HepG2 (cell line): ENCODE data around the gene SLC38A3. TPM values are rescaled to one million over a fixed set of nuclear protein-coding genes. Genes with fewer than 3 reads are reported as not detected.
A peak's percentile ranks its signal among the peaks of the same experiment; 100 is the strongest.

ENCODE experiments used
- AGO1 ChIP-seq: fragments of 200-400 bp; formaldehyde crosslinking; IDR thresholded peaks from 2 replicates; pipeline ENCODE4 v1.6.1; 2017; ENCODE audit warnings: mild to moderate bottlenecking, low read depth, low read length, moderate library complexity; ENCODE audit not compliant: poor library complexity, severe bottlenecking
- ARNTL ChIP-seq: sonication (generic); formaldehyde crosslinking; IDR thresholded peaks from 2 replicates; pipeline ENCODE4 v1.4.0; 2020; ENCODE audit warnings: mild to moderate bottlenecking, missing genetic modification reagents
- ATAD3A ChIP-seq: sonication (generic); formaldehyde crosslinking; IDR thresholded peaks from 2 replicates; pipeline ENCODE4 v1.4.0; 2020; ENCODE audit warnings: missing genetic modification reagents
- ERF ChIP-seq: IDR thresholded peaks from 2 replicates; pipeline ENCODE4 v1.6.1; 2018; ENCODE audit warnings: missing biosample characterization, missing genetic modification reagents
- EZH2 ChIP-seq: conservative IDR thresholded peaks from 2 replicates; pipeline ENCODE4 v1.6.1; 2012; ENCODE audit warnings: mild to moderate bottlenecking, low read depth, low read length, moderate library complexity
- GABPB1 ChIP-seq: IDR thresholded peaks from 2 replicates; pipeline ENCODE4 v1.6.1; 2016; ENCODE audit warnings: mild to moderate bottlenecking, missing genetic modification reagents, moderate library complexity, missing compliant biosample characterization
- HCFC1 ChIP-seq: fragments of 150-350 bp; IDR thresholded peaks from 2 replicates; pipeline ENCODE4 v1.6.1; 2014; ENCODE audit warnings: low read depth, low read length
- HIC2 ChIP-seq: sonication (generic); formaldehyde crosslinking; IDR thresholded peaks from 2 replicates; pipeline ENCODE4 v1.9.0; 2022; ENCODE audit warnings: low read depth, missing genetic modification reagents
- ISL2 ChIP-seq: sonication (generic); formaldehyde crosslinking; IDR thresholded peaks from 2 replicates; pipeline ENCODE4 v1.5.0; 2020; ENCODE audit warnings: missing genetic modification reagents
- KDM5A ChIP-seq: fragments of 200-600 bp; sonication (generic); IDR thresholded peaks from 2 replicates; pipeline ENCODE4 v1.7.0; 2018; ENCODE audit warnings: antibody characterized with exemption, mild to moderate bottlenecking, low read length, borderline replicate concordance
- MNT ChIP-seq: fragments of 450-650 bp; IDR thresholded peaks from 2 replicates; pipeline ENCODE4 v1.6.1; 2016
- MTF2 ChIP-seq: sonication (generic); formaldehyde crosslinking; IDR thresholded peaks from 2 replicates; pipeline ENCODE4 v1.5.0; 2020; ENCODE audit warnings: missing genetic modification reagents, borderline replicate concordance
- MXI1 ChIP-seq: IDR thresholded peaks from 3 replicates; pipeline ENCODE4 v1.6.1; 2012; ENCODE audit warnings: low read depth, low read length, inconsistent platforms, borderline replicate concordance
- SNRNP70 ChIP-seq: fragments of 200-400 bp; formaldehyde crosslinking; IDR thresholded peaks from 2 replicates; pipeline ENCODE4 v1.6.1; 2017; ENCODE audit warnings: mild to moderate bottlenecking, low read depth, low read length, moderate library complexity
- ZFX ChIP-seq: sonication (generic); formaldehyde crosslinking; IDR thresholded peaks from 2 replicates; pipeline ENCODE4 v1.4.0; 2020; ENCODE audit warnings: mild to moderate bottlenecking, low read depth, missing genetic modification reagents, moderate library complexity
- ZNF17 ChIP-seq: sonication (generic); formaldehyde crosslinking; IDR thresholded peaks from 2 replicates; pipeline ENCODE4 v1.5.0; 2020; ENCODE audit warnings: mild to moderate bottlenecking, missing genetic modification reagents
- ZNF235 ChIP-seq: sonication (generic); formaldehyde crosslinking; IDR thresholded peaks from 2 replicates; pipeline ENCODE4 v1.8.1; 2023; ENCODE audit warnings: mild to moderate bottlenecking, missing genetic modification reagents, borderline replicate concordance
- ZNF337 ChIP-seq: sonication (generic); formaldehyde crosslinking; IDR thresholded peaks from 2 replicates; pipeline ENCODE4 v1.5.1; 2020; ENCODE audit warnings: missing genetic modification reagents, low read depth, mild to moderate bottlenecking, borderline replicate concordance
- ZNF34 ChIP-seq: sonication (generic); formaldehyde crosslinking; IDR thresholded peaks from 2 replicates; pipeline ENCODE4 v1.4.0; 2020; ENCODE audit warnings: mild to moderate bottlenecking, missing genetic modification reagents, borderline replicate concordance
- ZNF558 ChIP-seq: sonication (generic); formaldehyde crosslinking; IDR thresholded peaks from 2 replicates; pipeline ENCODE4 v1.9.0; 2022; ENCODE audit warnings: mild to moderate bottlenecking, missing genetic modification reagents, borderline replicate concordance
- ZNF724P ChIP-seq: sonication (generic); formaldehyde crosslinking; IDR thresholded peaks from 2 replicates; pipeline ENCODE4 v1.8.0; 2022; ENCODE audit warnings: missing genetic modification reagents, borderline replicate concordance
- ZNF740 ChIP-seq: sonication (generic); formaldehyde crosslinking; IDR thresholded peaks from 2 replicates; pipeline ENCODE4 v1.4.0; 2020; ENCODE audit warnings: missing genetic modification reagents
- ZNF761 ChIP-seq: sonication (generic); formaldehyde crosslinking; conservative IDR thresholded peaks from 2 replicates; pipeline ENCODE4 v1.4.0; 2020; ENCODE audit warnings: mild to moderate bottlenecking, missing genetic modification reagents
- ZNF790 ChIP-seq: sonication (generic); formaldehyde crosslinking; IDR thresholded peaks from 2 replicates; pipeline ENCODE4 v1.8.0; 2022; ENCODE audit warnings: missing genetic modification reagents, mild to moderate bottlenecking, borderline replicate concordance
- ZSCAN31 ChIP-seq: sonication (generic); formaldehyde crosslinking; IDR thresholded peaks from 2 replicates; pipeline ENCODE4 v1.5.0; 2020; ENCODE audit warnings: low read depth, mild to moderate bottlenecking, missing genetic modification reagents
- polyA plus RNA-seq, 8 experiments: library from polyadenylated mRNA; depleted of rRNA in 3 of 8; stranded (reverse) in 7 of 8; unstranded in 1 of 8; fragments of >200 nt; fragmentation: Illumina TruSeq in 4 of 8; extraction: Trizol in 4 of 8; gene quantifications; 2 replicates each; pipeline versions ENCODE4 v1.2.1 to v1.2.3, GENCODE V29; 2011 to 2016; ENCODE audit warnings: low read depth in 4 of 8, missing spikeins in 1 of 8, mixed read lengths in 1 of 8; ENCODE audit not compliant: insufficient read depth in 1 of 8
- total RNA-seq, 5 experiments: library from RNA; depleted of rRNA; stranded (reverse); fragments of >200 nt; fragmentation: Illumina TruSeq; extraction: Trizol; gene quantifications; 2 replicates each; pipeline ENCODE4 v1.2.3, GENCODE V29; 2016; ENCODE audit warnings: low read depth in 1 of 5

SLC38A3 gene
- total and polyA plus RNA-seq, 2 of the 13 experiments (the other 11 are each of a cell fraction or from before 2014, with no cell fraction given), result 29.8 to 164 TPM

- TF ChIP-seq HIC2 (CRISPR knock-in tag), result peak; percentile 6; the same call in 1 of the 2 replicates
- no peak for TF ChIP-seq ZNF235
- no peak for TF ChIP-seq GABPB1
- 0 out of 2 replicates have a peak, but pooled peaks have one; percentile 60 for TF ChIP-seq ZNF17
- TF ChIP-seq SNRNP70, result no peak
- TF ChIP-seq ZFX (CRISPR knock-in tag), result 0 out of 2 replicates have a peak, but pooled peaks have one; percentile 11
- no peak for TF ChIP-seq MTF2 (CRISPR knock-in tag)
- 0 out of 3 replicates have a peak, but pooled peaks have one; percentile 4 for TF ChIP-seq MXI1
- TF ChIP-seq ZNF740 (CRISPR knock-in tag), result no peak
- TF ChIP-seq ARNTL (CRISPR knock-in tag), result peak; percentile 44; the same call in 1 of the 2 replicates
- TF ChIP-seq AGO1, result no peak
- TF ChIP-seq ZNF34 (CRISPR knock-in tag), result 0 out of 2 replicates have a peak, but pooled peaks have one; percentile 31
- TF ChIP-seq EZH2, result no peak
- peak; percentile 58; the same call in 1 of the 2 replicates for TF ChIP-seq ZNF761 (CRISPR knock-in tag)
- no peak for TF ChIP-seq ATAD3A (CRISPR knock-in tag)
- peak; percentile 60; the same call in 1 of the 2 replicates for TF ChIP-seq ZNF337
- TF ChIP-seq ZNF724P (CRISPR knock-in tag), result no peak
- TF ChIP-seq MNT, result 0 out of 2 replicates have a peak, but pooled peaks have one; percentile 42
- TF ChIP-seq KDM5A, result no peak
- TF ChIP-seq ZNF790 (CRISPR knock-in tag), result no peak
- TF ChIP-seq ISL2 (CRISPR knock-in tag), result no peak
- peak; percentile 61; the same call in 1 of the 2 replicates for TF ChIP-seq ZNF558 (CRISPR knock-in tag)
- 0 out of 2 replicates have a peak, but pooled peaks have one; percentile 3 for TF ChIP-seq ERF (CRISPR knock-in tag)
- TF ChIP-seq HCFC1, result no peak
- no peak for TF ChIP-seq ZSCAN31 (CRISPR knock-in tag)
Observed at GRCh38 chr3:50269977-50270413, 64.9 kb downstream of the SLC38A3 start (continued).
